Measurements from ENCODE around the gene CXorf66. TPM values are rescaled to one million over a fixed set of nuclear protein-coding genes. Genes with fewer than 3 reads are reported as not detected.

Gene CXorf66
- total RNA-seq, 4 donors from 2014 or later = not detected

GRCh38 chrX:139909712-139910111, 55.6 kb downstream of the CXorf66 start:
- 51 to 78% methylated on average over 3 of the region's 3 CpGs for WGBS, 2 donors
- TF ChIP-seq CTCF (IDR thresholded peaks at IDR 0.05) (no peak), POLR2A (IDR thresholded peaks at IDR 0.05) (no peak), EP300 (IDR thresholded peaks at IDR 0.05) (no peak)
- H3K4me3 ChIP-seq = no peak overlapping the region
- DNase-seq (ENCODE audit: low spot score in 2 of 2) = no peak
- H3K27ac ChIP-seq = no peak overlapping the region
- no peaks in the 10 kb centered on the region for H3K9me3 ChIP-seq
- H3K36me3 ChIP-seq = no peaks in the 10 kb centered on the region
- no peaks in the 10 kb centered on the region for H3K27me3 ChIP-seq
- H3K4me1 ChIP-seq = no peaks in the 10 kb centered on the region

- no peak for TF ChIP-seq EP300 (IDR thresholded peaks at IDR 0.05)
- no peaks in the 10 kb centered on the region for H3K27me3 ChIP-seq
- H3K4me1 ChIP-seq = no peaks in the 10 kb centered on the region
- H3K4me3 ChIP-seq = no peak overlapping the region
- no peaks in the 10 kb centered on the region for H3K9me3 ChIP-seq
- no peak overlapping the region for H3K27ac ChIP-seq
- H3K36me3 ChIP-seq = no peaks in the 10 kb centered on the region
- no peak for DNase-seq (ENCODE audit: low spot score in 2 of 2)
- 95 to 97% methylated on average over 3 of the region's 3 CpGs for WGBS, 2 donors
These were observed 58.2 kb downstream of the CXorf66 start for GRCh38 chrX:139907078-139907477.

- Histone ChIP-seq H3K27me3 (no peaks in the 10 kb centered on the region), H3K36me3 (no peaks in the 10 kb centered on the region), H3K9me3 (no peaks in the 10 kb centered on the region), H3K4me1 (no peaks in the 10 kb centered on the region), H3K27ac (no peak overlapping the region), H3K4me3 (no peak overlapping the region)
- 86% methylated on average over 2 of the region's 2 CpGs for WGBS, 2 donors
- TF ChIP-seq POLR2A (IDR thresholded peaks at IDR 0.05) (no peak), EP300 (IDR thresholded peaks at IDR 0.05) (no peak), CTCF (IDR thresholded peaks at IDR 0.05) (no peak)
- no peak for DNase-seq (ENCODE audit: low spot score in 2 of 2)
These were observed 59.6 kb downstream of the CXorf66 start for GRCh38 chrX:139905743-139906142.

Small RNA genes within 50 kb of the gene (small RNA-seq; reads per million reads assigned to genes)
- gene MIR505 = 1.5 reads per million, percentile 46 among the genes with 10 or more reads in this experiment
- gene RF00425 = not detected

Other genes with a start within 250 kb of the CXorf66 start
- 10 to 100 TPM; 24.1 to 37.8 (median 32.9) TPM for gene ATP11C, start 32.5 kb downstream of the CXorf66 start, total RNA-seq

All from tibial nerve (tissue), 4 donors.